Fibroblast of peridontal ligament (primary cell): ENCODE data around the gene FOSB.

Experiments
- DNase-seq: peaks from one replicate; pipeline ENCODE4 v3.0.0-alpha.2; 2010; ENCODE audit errors: extremely low read depth

FOSB gene

GRCh38 chr19:45524575-45525129, 56.9 kb downstream of the FOSB start:
- DNase-seq, result no peak
